Epithelial cell of prostate (primary cell): ENCODE data around the gene PPID.
A peak's percentile ranks its signal among the peaks of the same experiment; 100 is the strongest.
"Not testable (repeated sequence)": the region's sequence is repeated elsewhere in the genome, so short reads cannot be mapped to it uniquely, and the experiment has no call there.

Source experiments
- DNase-seq: peaks from one replicate; pipeline ENCODE4 v3.0.0-alpha.2; 2011; ENCODE audit warnings: low read depth, low spot score
- H3K27ac ChIP-seq: fragments of 450-650 bp; 2 replicates; pipeline ENCODE4 v1.5.1; 2017; ENCODE audit warnings: mild to moderate bottlenecking

PPID gene

GRCh38 chr4:158670975-158671664 lies 52.1 kb downstream of the PPID start:
- no peak for DNase-seq
- peak overlapping the region; percentile 90 for H3K27ac ChIP-seq

GRCh38 chr4:158669310-158669709 lies 53.9 kb downstream of the PPID start:
- H3K27ac ChIP-seq, result no peak overlapping the region
- no peak for DNase-seq

DNA sequence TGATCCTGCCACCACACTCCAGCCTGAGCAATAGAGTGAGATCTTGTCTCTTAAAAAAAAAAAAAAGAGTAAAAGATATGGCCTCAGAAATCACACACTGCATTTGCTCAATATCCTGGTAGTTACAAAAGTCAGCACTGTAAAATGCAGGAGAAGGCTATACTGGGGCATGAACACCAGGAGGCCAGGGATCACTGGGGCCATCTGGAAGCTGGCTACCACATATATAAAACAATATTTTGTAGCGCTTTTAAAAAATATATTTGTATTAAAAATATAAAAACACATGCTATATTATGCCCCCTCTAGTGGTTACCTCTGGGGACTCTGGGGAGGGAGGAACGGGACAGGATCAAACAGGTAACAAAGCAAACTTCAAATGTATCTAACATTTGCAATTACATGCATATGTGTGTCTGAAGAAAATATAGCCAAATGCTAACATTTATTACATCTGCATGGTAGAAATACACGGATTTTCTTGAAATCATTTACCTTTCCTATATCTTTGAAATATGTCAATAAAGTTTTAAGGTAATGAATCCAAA lies 55.5 kb downstream of the PPID start:
- no peak for DNase-seq
- H3K27ac ChIP-seq, result no peak overlapping the region

- no peak for DNase-seq
- no peak overlapping the region for H3K27ac ChIP-seq
Observed at GRCh38 chr4:158666892-158667291, 56.3 kb downstream of the PPID start.

GRCh38 chr4:158664806-158665205 lies 58.4 kb downstream of the PPID start:
- no peak for DNase-seq
- H3K27ac ChIP-seq, result no peak overlapping the region

GRCh38 chr4:158663707-158664625 lies 59.2 kb downstream of the PPID start:
- H3K27ac ChIP-seq, DNase-seq: not testable (repeated sequence)

GRCh38 chr4:158663255-158663654 lies 59.9 kb downstream of the PPID start:
- not testable (repeated sequence) for DNase-seq, H3K27ac ChIP-seq
